ENCODE results near the gene NTMT2.
"Not testable (repeated sequence)": the region's sequence is repeated elsewhere in the genome, so short reads cannot be mapped to it uniquely, and the experiment has no call there.

Gene NTMT2
- 0 to 0.10 (median 0) reads per million in 18 experiments for total RNA-seq

- DNase-seq, result no peak
Measured at GRCh38 chr1:170145770-170146676, at the start of gene NTMT2. TSS of gene NTMT2 (plus strand) at chr1:170145959. CDS start at chr1:170146108, 149 bp downstream.

GRCh38 chr1:170095976-170096748, 49.6 kb upstream of the NTMT2 start:
- DNase-seq, result no peak

DNA sequence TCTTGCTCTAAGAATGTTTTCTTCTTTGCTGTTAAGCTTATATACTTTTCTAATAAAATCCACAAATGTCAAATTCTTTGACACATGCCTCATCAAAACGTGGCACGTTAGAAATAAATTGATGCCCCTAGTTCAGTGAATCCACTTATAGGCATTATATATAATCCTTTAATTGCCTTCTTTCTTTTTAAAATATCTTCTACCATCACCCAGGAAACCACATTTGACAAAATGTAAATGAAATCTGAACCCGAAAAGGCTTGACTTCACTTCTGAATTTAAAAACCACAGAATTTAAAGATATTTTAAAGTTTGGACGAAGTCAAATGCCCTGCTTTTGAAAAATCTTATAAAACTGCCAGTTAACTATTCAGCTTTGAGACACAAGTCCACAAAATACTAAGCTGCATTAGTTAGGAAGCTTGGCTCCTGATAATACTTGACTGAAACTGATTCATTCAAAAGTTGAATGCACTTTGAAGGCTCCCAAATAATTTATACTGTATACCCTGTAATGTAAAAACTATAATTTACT, 48.9 kb upstream of the NTMT2 start:
- no peak for DNase-seq

DNA sequence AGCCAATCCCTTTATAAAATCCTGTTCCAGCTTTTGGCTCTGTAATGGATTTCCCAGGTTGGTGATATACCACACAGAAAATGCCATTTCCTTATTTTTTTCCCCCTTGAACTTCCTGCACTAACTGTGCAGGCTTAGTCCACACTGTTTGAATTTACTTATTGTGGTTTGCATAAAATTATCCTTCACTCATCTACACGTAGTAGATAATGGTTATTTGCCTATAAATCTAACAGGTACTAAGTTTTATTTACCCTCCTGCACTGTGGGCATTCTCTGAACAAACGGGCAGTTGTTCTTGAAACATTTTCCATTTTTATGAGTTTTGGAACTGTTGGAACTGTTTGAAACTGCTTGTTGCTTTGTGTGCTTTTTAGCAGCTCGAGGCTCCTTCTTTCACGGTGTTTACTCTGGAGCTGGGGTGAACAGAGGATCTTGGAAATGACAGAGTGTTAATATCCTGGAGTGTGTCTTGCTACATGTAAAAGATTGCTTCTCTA, 48.3 kb upstream of the NTMT2 start:
- no peak for DNase-seq

- not testable (repeated sequence) for DNase-seq
Measured at GRCh38 chr1:170113140-170113539, 32.6 kb upstream of the NTMT2 start.

DNA sequence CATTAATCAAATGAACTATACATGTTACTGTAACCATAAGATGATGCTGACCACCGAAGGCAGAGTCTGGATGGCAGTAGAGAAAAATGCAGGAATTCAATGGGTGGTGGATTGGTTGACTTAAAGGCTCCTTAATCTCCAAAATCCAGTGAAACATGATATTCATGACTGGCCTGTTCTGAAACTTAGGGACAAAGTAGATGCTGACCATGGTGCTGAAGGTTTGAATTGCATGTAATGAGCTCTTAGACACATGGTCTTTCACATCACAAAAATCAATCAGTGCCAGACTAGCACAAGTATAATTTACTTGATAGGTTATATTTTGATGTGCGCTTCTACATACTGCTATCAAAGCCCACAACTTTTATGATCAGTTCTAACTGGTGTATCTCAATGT, 30.9 kb upstream of the NTMT2 start:
- DNase-seq, result no peak

DNA sequence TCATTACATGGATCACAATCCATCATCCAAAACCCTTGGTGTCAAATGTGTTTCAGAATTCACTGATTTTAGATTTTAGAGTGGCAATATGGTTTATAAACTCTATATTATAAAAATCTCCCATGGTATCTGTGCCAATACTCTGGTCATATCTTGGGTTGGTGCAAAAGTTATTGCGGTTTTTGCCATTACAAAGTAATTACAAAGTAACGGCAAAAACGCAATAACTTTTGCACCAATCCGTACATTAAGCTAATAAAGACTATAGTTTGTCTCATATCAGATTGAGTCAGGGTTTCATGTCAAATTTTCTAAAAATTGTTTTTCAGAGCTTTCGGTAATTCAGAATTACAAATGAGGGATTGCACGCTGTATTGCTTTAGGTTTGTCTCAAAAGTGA, 23.4 kb upstream of the NTMT2 start:
- DNase-seq, result no peak

DNA sequence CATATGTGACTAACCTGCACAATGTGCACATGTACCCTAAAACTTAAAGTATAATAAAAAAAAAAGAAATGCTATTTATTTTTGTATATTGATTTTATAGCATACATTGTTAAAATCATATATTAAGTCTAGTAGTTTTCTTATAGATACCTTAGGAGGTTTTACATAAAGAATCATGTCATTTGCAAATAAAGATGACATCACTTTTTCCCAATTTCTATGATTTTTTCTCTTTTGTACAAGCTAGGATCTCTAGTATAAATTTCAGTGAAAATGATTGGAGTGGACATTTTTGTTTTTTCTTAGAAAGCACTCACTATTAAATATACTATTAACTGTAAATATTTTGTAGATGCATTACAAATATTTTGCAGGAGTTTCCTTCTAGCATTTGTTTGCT, 20.5 kb upstream of the NTMT2 start:
- DNase-seq, result no peak

DNA sequence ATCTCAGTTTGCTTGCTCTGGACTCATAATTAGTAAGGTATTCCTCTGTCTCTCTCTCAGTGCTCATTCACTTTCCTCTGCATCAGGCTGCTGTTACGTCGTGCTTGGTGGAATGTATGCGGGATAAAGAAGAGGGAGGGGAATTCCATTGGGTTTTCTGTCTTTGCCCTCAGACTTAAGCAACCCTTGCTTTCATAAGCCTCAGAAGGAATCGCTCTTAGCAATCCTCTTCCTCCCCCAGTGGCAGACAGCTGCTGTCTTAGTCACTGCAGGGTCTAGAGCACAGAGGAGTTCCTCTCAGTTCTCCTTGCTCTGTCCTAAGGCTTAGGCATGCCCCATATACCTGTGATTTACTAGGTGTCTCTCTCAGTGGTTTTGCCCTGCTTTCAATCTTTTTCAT, 19.1 kb upstream of the NTMT2 start:
- DNase-seq, result no peak

DNA sequence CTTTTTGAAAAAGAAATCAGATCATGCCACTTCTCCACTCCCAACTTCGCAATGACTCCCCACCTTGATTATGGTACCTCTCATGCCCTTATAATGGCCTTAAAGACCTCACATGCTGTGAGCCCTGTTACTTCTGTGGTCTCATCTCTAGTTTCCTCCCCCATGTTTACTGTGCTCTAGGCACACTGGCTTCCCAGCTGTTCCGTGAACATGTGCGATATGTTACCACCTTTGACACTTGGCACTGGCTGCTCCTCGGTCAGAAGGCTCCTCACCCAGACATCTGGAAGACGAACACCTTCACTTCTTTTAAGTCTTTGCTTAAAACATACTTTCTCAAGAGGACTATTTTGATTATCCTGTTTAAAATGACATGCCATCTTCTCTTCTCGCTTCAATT, 14.3 kb upstream of the NTMT2 start:
- no peak for DNase-seq

GRCh38 chr1:170131984-170132383, 13.8 kb upstream of the NTMT2 start:
- no peak for DNase-seq

DNA sequence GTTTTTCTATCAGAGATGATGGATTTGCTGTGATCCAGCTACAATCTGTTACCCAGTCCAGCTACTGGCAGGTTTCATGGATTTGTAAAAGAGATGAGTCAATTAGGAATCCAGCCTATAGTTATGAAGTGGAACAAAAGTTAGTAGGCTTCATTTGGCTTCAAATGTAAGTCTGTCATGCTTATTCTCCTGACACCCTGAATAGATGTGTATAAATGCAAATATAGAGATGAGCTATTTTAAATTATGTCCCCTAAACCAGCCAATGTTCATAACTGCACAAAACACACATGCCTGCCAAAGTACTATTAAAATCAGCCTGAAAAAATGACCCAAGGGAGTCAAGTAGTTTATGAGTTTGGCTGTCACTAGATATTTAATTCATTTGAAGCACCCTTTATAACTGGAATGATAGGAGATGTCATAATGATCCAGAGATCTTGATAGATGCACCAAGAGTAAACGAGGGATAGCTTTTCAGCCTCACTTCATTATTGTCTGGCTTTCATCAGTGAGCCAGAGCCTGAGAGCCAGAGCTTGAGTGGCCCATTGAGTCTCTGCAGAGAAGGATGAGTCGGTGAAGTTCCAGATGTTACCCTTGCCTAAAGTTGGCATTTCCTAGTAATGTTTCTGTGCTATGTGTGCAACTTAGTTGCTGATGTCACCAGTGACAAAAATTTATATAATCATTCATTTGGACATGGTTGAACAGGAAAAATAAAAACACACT, 11.8 kb upstream of the NTMT2 start:
- DNase-seq, result no peak

DNA sequence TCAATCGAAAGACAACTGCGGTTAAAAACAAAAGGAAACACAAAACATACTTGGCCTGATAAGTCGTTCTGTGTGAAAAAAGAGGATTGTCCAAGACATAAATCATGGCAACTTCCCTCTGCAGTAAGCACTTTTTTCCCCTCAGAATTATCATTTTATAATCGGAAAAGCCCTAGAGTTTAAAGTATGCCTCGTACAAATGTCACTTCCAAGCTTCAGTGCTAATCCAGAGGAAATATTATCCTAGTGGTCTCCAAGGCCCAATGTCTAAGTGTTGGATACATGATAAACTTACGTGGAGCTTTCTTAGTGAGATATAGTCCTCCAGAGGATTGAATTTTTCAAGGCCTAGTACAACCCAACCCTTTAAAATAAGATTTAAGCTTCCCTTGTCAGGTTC, 11.2 kb upstream of the NTMT2 start:
- DNase-seq, result no peak

- DNase-seq, result no peak
Measured at GRCh38 chr1:170140371-170140770, 5.4 kb upstream of the NTMT2 start.

GRCh38 chr1:170145061-170145460, 698 bp upstream of the NTMT2 start:
- DNase-seq, result no peak

DNA sequence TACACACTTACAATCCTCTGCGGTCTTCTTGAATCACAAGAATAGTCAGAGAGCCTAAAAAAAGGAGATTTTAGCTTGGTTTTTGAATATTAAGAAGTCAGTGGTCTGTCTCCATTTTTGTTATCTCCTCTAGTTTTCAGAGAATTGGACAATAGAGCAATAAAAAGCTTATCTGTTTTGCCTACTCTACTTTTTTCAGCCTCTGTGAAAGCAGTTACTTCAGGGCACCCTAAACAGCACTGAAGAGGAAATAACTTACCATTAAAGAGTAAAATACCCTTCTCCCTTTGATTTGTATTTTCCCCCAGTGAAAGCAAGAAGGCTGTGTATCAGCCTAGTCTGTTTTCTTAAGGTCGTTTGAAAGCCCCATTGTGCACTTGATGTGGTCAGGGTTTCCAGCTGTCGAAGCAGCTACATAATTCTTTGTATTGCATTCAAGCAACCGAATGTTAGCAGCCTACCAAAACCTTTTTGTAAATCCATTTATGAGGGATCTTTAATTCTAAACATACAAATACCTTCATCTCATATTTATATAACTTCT, 1.0 kb downstream of the NTMT2 start:
- DNase-seq, result no peak

- DNase-seq, result no peak
Measured at GRCh38 chr1:170149241-170149640, 3.5 kb downstream of the NTMT2 start.

GRCh38 chr1:170150016-170150415, 4.3 kb downstream of the NTMT2 start:
- no peak for DNase-seq

GRCh38 chr1:170150921-170151320, 5.2 kb downstream of the NTMT2 start:
- no peak for DNase-seq

- DNase-seq, result no peak
Measured at GRCh38 chr1:170153417-170153816, 7.7 kb downstream of the NTMT2 start.

- no peak for DNase-seq
Measured at GRCh38 chr1:170155055-170155454, 9.3 kb downstream of the NTMT2 start.

DNA sequence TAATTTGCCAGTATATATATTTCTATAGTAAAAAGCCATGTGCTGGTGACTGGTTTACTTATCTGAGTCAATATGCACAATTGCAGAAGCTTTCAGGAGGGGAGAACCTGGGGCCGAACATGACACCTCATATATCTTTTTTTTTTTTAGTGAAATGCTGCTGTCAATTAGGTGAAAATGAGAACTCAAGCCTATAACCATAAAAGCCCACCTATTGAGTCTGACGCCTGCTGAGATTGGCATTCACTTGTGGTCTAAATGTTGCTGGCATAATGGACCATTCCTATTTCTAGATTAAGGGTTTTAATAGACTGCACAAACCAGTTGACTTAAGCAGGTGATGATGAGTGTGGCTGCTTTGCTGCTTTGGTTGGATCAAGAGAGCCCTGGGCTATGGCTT, 10.8 kb downstream of the NTMT2 start:
- DNase-seq, result no peak

Data from inflammatory macrophage (primary cell).